Neural crest cell (in vitro differentiated cells): Measurements from ENCODE around the gene DENND5A. TPM values are rescaled to one million over a fixed set of nuclear protein-coding genes. Genes with fewer than 3 reads are reported as not detected.

Source experiments
- DNase-seq: peaks from one replicate; pipeline ENCODE4 v3.0.0; 2021; ENCODE audit warnings: low read depth, mixed read lengths, low spot score
- H3K27ac Mint-ChIP-seq: one replicate; pipeline ENCODE4 v1.8.0; 2021; ENCODE audit warnings: mild to moderate bottlenecking, mixed read lengths; ENCODE audit not compliant: unreplicated experiment
- H3K27me3 Mint-ChIP-seq: 2 replicates; pipeline ENCODE4 v1.8.0; 2021; ENCODE audit warnings: low read depth, mild to moderate bottlenecking, mixed read lengths
- H3K36me3 Mint-ChIP-seq: 2 replicates; pipeline ENCODE4 v1.8.0; 2021; ENCODE audit warnings: low read depth, mild to moderate bottlenecking, mixed read lengths
- H3K4me1 Mint-ChIP-seq: 2 replicates; pipeline ENCODE4 v1.8.0; 2021; ENCODE audit warnings: mixed read lengths
- H3K4me3 Mint-ChIP-seq: one replicate; pipeline ENCODE4 v1.8.0; 2021; ENCODE audit warnings: mild to moderate bottlenecking, mixed read lengths
- H3K9me3 Mint-ChIP-seq: 2 replicates; pipeline ENCODE4 v1.8.0; 2021; ENCODE audit warnings: mixed read lengths
- CTCF ChIP-seq: fragments of 200-600 bp; sonication (generic); conservative IDR thresholded peaks from 2 replicates; pipeline ENCODE4 v1.5.0; 2021; ENCODE audit warnings: antibody characterized with exemption, mild to moderate bottlenecking
- total RNA-seq: library from RNA; stranded (reverse); gene quantifications from 2 replicates; pipeline ENCODE4 v1.2.1, GENCODE V29; 2021

The DENND5A gene
- total RNA-seq, 1 donor from 2014 or later = 116 TPM

GRCh38 chr11:9187616-9188015 is 77.5 kb downstream of the DENND5A start:
- Mint-ChIP-seq H3K36me3 (peaks cover 51% of the 10 kb centered on the region), H3K4me1 (peaks cover 17% of the 10 kb centered on the region), H3K9me3 (peaks cover 14% of the 10 kb centered on the region), H3K4me3 (no peak overlapping the region), H3K27me3 (no peaks in the 10 kb centered on the region), H3K27ac (peak overlapping the region; percentile 3)
- DNase-seq = no peak
- TF ChIP-seq CTCF = no peak

GRCh38 chr11:9184516-9184915 is 80.6 kb downstream of the DENND5A start:
- Mint-ChIP-seq H3K4me1 (peaks cover 17% of the 10 kb centered on the region), H3K36me3 (peaks cover 36% of the 10 kb centered on the region), H3K27ac (no peak overlapping the region), H3K4me3 (no peak overlapping the region), H3K9me3 (no peaks in the 10 kb centered on the region), H3K27me3 (no peaks in the 10 kb centered on the region)
- no peak for TF ChIP-seq CTCF
- DNase-seq = no peak

GRCh38 chr11:9182180-9182871 is 82.8 kb downstream of the DENND5A start:
- Mint-ChIP-seq H3K27me3 (no peaks in the 10 kb centered on the region), H3K9me3 (no peaks in the 10 kb centered on the region), H3K4me3 (no peak overlapping the region), H3K27ac (no peak overlapping the region), H3K4me1 (peaks cover 4% of the 10 kb centered on the region), H3K36me3 (peaks cover 26% of the 10 kb centered on the region)
- DNase-seq = no peak
- TF ChIP-seq CTCF = no peak

GRCh38 chr11:9180784-9181183 is 84.4 kb downstream of the DENND5A start:
- Mint-ChIP-seq H3K27ac (peak overlapping the region; percentile 77), H3K4me3 (no peak overlapping the region), H3K27me3 (no peaks in the 10 kb centered on the region), H3K9me3 (no peaks in the 10 kb centered on the region), H3K4me1 (no peaks in the 10 kb centered on the region), H3K36me3 (peaks cover 30% of the 10 kb centered on the region)
- TF ChIP-seq CTCF = no peak
- DNase-seq = no peak

GRCh38 chr11:9179141-9179540 is 86.0 kb downstream of the DENND5A start:
- Mint-ChIP-seq H3K9me3 (no peaks in the 10 kb centered on the region), H3K27ac (no peak overlapping the region), H3K4me1 (no peaks in the 10 kb centered on the region), H3K27me3 (no peaks in the 10 kb centered on the region), H3K36me3 (peaks cover 25% of the 10 kb centered on the region), H3K4me3 (no peak overlapping the region)
- no peak for TF ChIP-seq CTCF
- DNase-seq = no peak
